ENCODE results near the gene AOC3. TPM values are rescaled to one million over a fixed set of nuclear protein-coding genes. Genes with fewer than 3 reads are reported as not detected.

AOC3 gene
- polyA plus RNA-seq, 2 of the 4 experiments (the other 2 are of a cell fraction) = 0.79 to 1.4 TPM

- no peak overlapping the region for H3K27ac ChIP-seq
- H3K4me1 ChIP-seq = peaks cover 22% of the 10 kb centered on the region
- no peak for ATAC-seq
- H3K4me2 ChIP-seq = no peak overlapping the region
- ChIA-PET POLR2A (interaction anchor here (1.2 kb wide), 1 partner anchor 253 kb away, joined by 3 read pairs; no protein-coding TSS in a partner anchor), CTCF (interaction anchor here (1.0 to 6.4 kb wide), 3 partner anchors 11 to 65 kb away, joined by 3 to 81 read pairs (median 11); partner anchors contain the start of gene AOC2)
- no peak for DNase-seq (ENCODE audit: low read depth in 1 of 2, low spot score in 1 of 2)
- no peak overlapping the region for H3K4me3 ChIP-seq
- no peaks in the 10 kb centered on the region for H3K9me3 ChIP-seq
- TF ChIP-seq MYC (IDR thresholded peaks at IDR 0.05; ENCODE audit: borderline replicate concordance, low read length) (no peak), CTCF (IDR thresholded peaks at IDR 0.05) (no peak), CHD2 (IDR thresholded peaks at IDR 0.05; ENCODE audit: low read length, partially characterized antibody) (no peak), TP53 (CRISPR knock-in tag; IDR thresholded peaks at IDR 0.05) (no peak), ZC3H11A (IDR thresholded peaks at IDR 0.05) (no peak), ZSCAN20 (CRISPR knock-in tag; IDR thresholded peaks at IDR 0.05) (no peak), RFX5 (IDR thresholded peaks at IDR 0.05) (no peak), RCOR1 (IDR thresholded peaks at IDR 0.05; ENCODE audit: low read depth, low read length) (no peak), KDM1A (IDR thresholded peaks at IDR 0.05; ENCODE audit: low read depth) (no peak), RAD21 (conservative IDR thresholded peaks at IDR 0.05 in 1 of 2, IDR thresholded peaks at IDR 0.05 in 1 of 2) (no peak), CHD4 (IDR thresholded peaks at IDR 0.05; ENCODE audit: borderline replicate concordance) (no peak), FOSL2 (IDR thresholded peaks at IDR 0.05) (no peak), FOSL2 (CRISPR knock-in tag; IDR thresholded peaks at IDR 0.05) (no peak), BHLHE40 (IDR thresholded peaks at IDR 0.05; ENCODE audit: low read depth, low read length) (no peak), FOXS1 (CRISPR knock-in tag; IDR thresholded peaks at IDR 0.05) (no peak), SMC3 (IDR thresholded peaks at IDR 0.05) (no peak), HMGXB4 (CRISPR knock-in tag; IDR thresholded peaks at IDR 0.05; ENCODE audit: borderline replicate concordance) (no peak), JUN (IDR thresholded peaks at IDR 0.05) (no peak), HOXA7 (CRISPR knock-in tag; IDR thresholded peaks at IDR 0.05) (no peak), ELK1 (IDR thresholded peaks at IDR 0.05; ENCODE audit: low read depth, low read length) (no peak)
- TF ChIP-seq, protein P1, sequence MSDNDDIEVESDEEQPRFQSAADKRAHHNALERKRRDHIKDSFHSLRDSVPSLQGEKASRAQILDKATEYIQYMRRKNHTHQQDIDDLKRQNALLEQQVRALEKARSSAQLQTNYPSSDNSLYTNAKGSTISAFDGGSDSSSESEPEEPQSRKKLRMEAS (IDR thresholded peaks at IDR 0.05) = no peak
- no peak for FAIRE-seq
Measured at GRCh38 chr17:42830971-42831370, 20.0 kb upstream of the AOC3 start.

DNA sequence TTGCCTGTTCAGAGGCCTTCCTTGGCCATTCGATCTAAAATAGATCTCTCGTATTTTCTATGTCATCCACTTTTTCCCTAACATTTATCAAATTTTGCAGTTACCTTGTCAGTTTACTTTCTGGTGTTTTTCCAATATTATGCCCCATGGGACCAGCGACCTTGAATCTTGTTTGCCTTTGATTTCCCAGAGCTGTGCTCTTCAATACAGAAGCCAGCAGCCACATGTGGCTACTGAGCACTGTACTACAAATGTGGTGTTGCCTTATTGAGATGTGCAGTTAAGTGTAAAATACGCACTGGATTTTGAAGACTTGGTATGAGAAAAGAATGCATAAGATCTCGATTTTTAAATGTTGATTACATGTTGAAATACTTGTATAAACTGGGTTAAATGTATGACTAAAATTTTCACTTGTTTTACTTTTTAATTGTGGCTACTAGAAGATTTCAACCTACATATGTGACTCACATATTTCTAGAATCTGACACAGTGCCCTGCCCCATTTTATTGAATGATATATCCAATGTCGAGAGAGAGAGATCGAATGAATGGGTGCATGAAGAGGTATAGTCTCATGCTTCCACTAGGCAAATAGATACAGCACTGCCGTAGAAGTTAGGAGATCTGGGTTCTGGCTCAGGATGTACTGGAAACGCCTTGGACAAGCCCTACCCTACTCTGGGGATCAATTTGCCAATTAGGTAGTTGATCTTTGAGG lies 18.6 kb upstream of the AOC3 start:
- POLR2A ChIA-PET = interaction anchor here (2.0 to 2.3 kb wide), 2 partner anchors 8 to 166 kb away, joined by 8 to 30 read pairs; partner anchors contain the start of genes BECN1 and RPL27
- Histone ChIP-seq H3K27ac (peak overlapping the region; percentile 95 to 96), H3K4me3 (peak overlapping the region; percentile 94), H3K4me1 (peaks cover 22% of the 10 kb centered on the region), H3K4me2 (peak overlapping the region; percentile 85), H3K9me3 (no peaks in the 10 kb centered on the region)
- DNase-seq (ENCODE audit: low read depth in 1 of 2, low spot score in 1 of 2) (peak in 1 of 2 experiments; percentile 27), FAIRE-seq (no peak), ATAC-seq (peak; percentile 19 to 43; a peak in 5 of 6 replicates)
- 46% methylated on average over 9 of the region's 9 CpGs for WGBS (ENCODE audit: missing lambda C conversion rate)
- TF ChIP-seq ZC3H11A (IDR thresholded peaks at IDR 0.05) (no peak), FOSL2 (IDR thresholded peaks at IDR 0.05) (no peak), FOSL2 (CRISPR knock-in tag; IDR thresholded peaks at IDR 0.05) (peak; percentile 14; the same call in 1 of the 2 replicates), HOXA7 (CRISPR knock-in tag; IDR thresholded peaks at IDR 0.05) (peak; percentile 57; the same call in 1 of the 2 replicates), HMGXB4 (CRISPR knock-in tag; IDR thresholded peaks at IDR 0.05; ENCODE audit: borderline replicate concordance) (no peak), MAFK (IDR thresholded peaks at IDR 0.05; ENCODE audit: partially characterized antibody) (no peak)
- TF ChIP-seq, protein P2, sequence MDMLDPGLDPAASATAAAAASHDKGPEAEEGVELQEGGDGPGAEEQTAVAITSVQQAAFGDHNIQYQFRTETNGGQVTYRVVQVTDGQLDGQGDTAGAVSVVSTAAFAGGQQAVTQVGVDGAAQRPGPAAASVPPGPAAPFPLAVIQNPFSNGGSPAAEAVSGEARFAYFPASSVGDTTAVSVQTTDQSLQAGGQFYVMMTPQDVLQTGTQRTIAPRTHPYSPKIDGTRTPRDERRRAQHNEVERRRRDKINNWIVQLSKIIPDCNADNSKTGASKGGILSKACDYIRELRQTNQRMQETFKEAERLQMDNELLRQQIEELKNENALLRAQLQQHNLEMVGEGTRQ (IDR thresholded peaks at IDR 0.05) = no peak
- CTCF ChIA-PET = interaction anchor here (0.7 to 6.4 kb wide), 14 partner anchors 10 to 284 kb away, joined by 3 to 81 read pairs (median 6); partner anchors contain the start of genes AOC2, BECN1 and PSMC3IP
